Effector memory CD8-positive, alpha-beta T cell (primary cell): ENCODE data around the gene SHC1.

Experiments
- ATAC-seq: fragments of 150-1000 bp; cut with Tn5 transposase; replicated peaks from 2 replicates; pipeline ENCODE4 v1.10.0; 2021; ENCODE audit warnings: mild to moderate bottlenecking, moderate library complexity
- DNase-seq, 3 experiments: peaks; one replicate each; pipeline ENCODE4 v3.0.0; 2021
- H3K27ac Mint-ChIP-seq, 2 donors: one replicate each; pipeline ENCODE4 v1.8.0; 2022; ENCODE audit warnings: mild to moderate bottlenecking in 2 of 2, mixed read lengths in 2 of 2, moderate library complexity in 2 of 2
- H3K27me3 Mint-ChIP-seq, 2 donors: one replicate each; pipeline ENCODE4 v1.8.0; 2022; ENCODE audit warnings: mixed read lengths in 2 of 2
- H3K36me3 Mint-ChIP-seq: one replicate; pipeline ENCODE4 v1.8.0; 2022; ENCODE audit warnings: mild to moderate bottlenecking, moderate library complexity, mixed read lengths; ENCODE audit not compliant: insufficient read depth
- H3K4me1 Mint-ChIP-seq, 2 donors: one replicate each; pipeline ENCODE4 v1.8.0; 2022; ENCODE audit warnings: low read depth in 2 of 2, mixed read lengths in 2 of 2
- H3K4me3 Mint-ChIP-seq, 2 donors: one replicate each; pipeline ENCODE4 v1.8.0; 2022; ENCODE audit warnings: mild to moderate bottlenecking in 2 of 2, mixed read lengths in 2 of 2, moderate library complexity in 2 of 2
- H3K9me3 Mint-ChIP-seq, 2 donors: one replicate each; pipeline ENCODE4 v1.8.0; 2022; ENCODE audit warnings: mixed read lengths in 2 of 2

Gene SHC1

GRCh38 chr1:155003766-155004351 lies 33.3 kb upstream of the SHC1 start:
- H3K4me1 Mint-ChIP-seq: peaks cover 35 to 50% of the 10 kb centered on the region in 2 donors
- no peak for ATAC-seq
- H3K4me3 Mint-ChIP-seq: peak overlapping the region; percentile 96 to 97
- no peaks in the 10 kb centered on the region for H3K9me3 Mint-ChIP-seq
- no peak for DNase-seq
- H3K27ac Mint-ChIP-seq: peak overlapping the region; percentile 88 to 93
- no peaks in the 10 kb centered on the region for H3K27me3 Mint-ChIP-seq
- peaks cover 14% of the 10 kb centered on the region for H3K36me3 Mint-ChIP-seq

- Mint-ChIP-seq H3K27me3 (no peaks in the 10 kb centered on the region), H3K36me3 (peaks cover 18% of the 10 kb centered on the region)
Observed at GRCh38 chr1:155003227-155003765, 32.7 kb upstream of the SHC1 start.

GRCh38 chr1:155002464-155003226 lies 32.1 kb upstream of the SHC1 start, which contains the start of gene ZBTB7B:
ZBTB7B (plus strand) TSS chr1:155002802; CDS start chr1:155014661, 11,859 bp downstream.
- H3K4me1 Mint-ChIP-seq: peaks cover 36 to 52% of the 10 kb centered on the region in 2 donors
- no peaks in the 10 kb centered on the region for H3K9me3 Mint-ChIP-seq
- DNase-seq: no peak
- H3K27ac Mint-ChIP-seq: peak within 1 kb of the TSS; percentile 88 to 93
- peaks cover 21% of the 10 kb centered on the region for H3K36me3 Mint-ChIP-seq
- peak; percentile 6 for ATAC-seq
- no peaks in the 10 kb centered on the region for H3K27me3 Mint-ChIP-seq
- peak within 1 kb of the TSS; percentile 96 to 97 for H3K4me3 Mint-ChIP-seq

More at GRCh38 chr1:155003227-155003765, 32.7 kb upstream of the SHC1 start:
- Mint-ChIP-seq H3K27ac (peak overlapping the region; percentile 88 to 93), H3K4me1 (peaks cover 36 to 49% of the 10 kb centered on the region in 2 donors), H3K4me3 (peak overlapping the region; percentile 96 to 97), H3K9me3 (no peaks in the 10 kb centered on the region)
- DNase-seq (no peak), ATAC-seq (no peak)

- Mint-ChIP-seq H3K27me3 (no peaks in the 10 kb centered on the region), H3K36me3 (peaks cover 21% of the 10 kb centered on the region), H3K4me1 (peaks cover 39 to 52% of the 10 kb centered on the region in 2 donors), H3K9me3 (no peaks in the 10 kb centered on the region), H3K4me3 (peak overlapping the region; percentile 96 to 97), H3K27ac (peak overlapping the region; percentile 86 to 88)
- DNase-seq (peak; percentile 95 to 98 (median 96)), ATAC-seq (peak; percentile 77)
Observed at GRCh38 chr1:155001675-155002463, 31.3 kb upstream of the SHC1 start.

GRCh38 chr1:155001425-155001674 lies 30.8 kb upstream of the SHC1 start:
- Mint-ChIP-seq H3K36me3 (peaks cover 21% of the 10 kb centered on the region), H3K4me3 (peak overlapping the region; percentile 96 to 97), H3K4me1 (peaks cover 34 to 46% of the 10 kb centered on the region in 2 donors), H3K9me3 (no peaks in the 10 kb centered on the region), H3K27me3 (no peaks in the 10 kb centered on the region), H3K27ac (peak overlapping the region; percentile 86 to 88)
- ATAC-seq: no peak
- no peak for DNase-seq

GRCh38 chr1:155000726-155001424 lies 30.3 kb upstream of the SHC1 start:
- no peaks in the 10 kb centered on the region for H3K27me3 Mint-ChIP-seq
- H3K4me1 Mint-ChIP-seq: peaks cover 29 to 42% of the 10 kb centered on the region in 2 donors
- peaks cover 21% of the 10 kb centered on the region for H3K36me3 Mint-ChIP-seq

GRCh38 chr1:155000411-155000725 lies 29.8 kb upstream of the SHC1 start:
- DNase-seq (peak in 1 of 3 experiments; percentile 32), ATAC-seq (no peak)
- no peaks in the 10 kb centered on the region for H3K9me3 Mint-ChIP-seq
- H3K27me3 Mint-ChIP-seq: no peaks in the 10 kb centered on the region
- H3K27ac Mint-ChIP-seq: peak overlapping the region; percentile 74 to 88
- peaks cover 29 to 37% of the 10 kb centered on the region in 2 donors for H3K4me1 Mint-ChIP-seq
- peaks cover 21% of the 10 kb centered on the region for H3K36me3 Mint-ChIP-seq
- peak overlapping the region; percentile 96 to 97 for H3K4me3 Mint-ChIP-seq

More at GRCh38 chr1:155000726-155001424, 30.3 kb upstream of the SHC1 start:
- DNase-seq (peak; percentile 61 to 67 (median 63)), ATAC-seq (peak; percentile 32)
- H3K27ac Mint-ChIP-seq: peak overlapping the region; percentile 86 to 88
- H3K9me3 Mint-ChIP-seq: no peaks in the 10 kb centered on the region
- H3K4me3 Mint-ChIP-seq: peak overlapping the region; percentile 96 to 97

GRCh38 chr1:154999571-155000410 lies 29.2 kb upstream of the SHC1 start:
- Mint-ChIP-seq H3K27me3 (no peaks in the 10 kb centered on the region), H3K9me3 (no peaks in the 10 kb centered on the region), H3K36me3 (peaks cover 21% of the 10 kb centered on the region), H3K4me3 (peak overlapping the region; percentile 96 to 97), H3K4me1 (peaks cover 29 to 34% of the 10 kb centered on the region in 2 donors), H3K27ac (peak overlapping the region; percentile 74 to 88)
- ATAC-seq (no peak), DNase-seq (peak in 1 of 3 experiments; percentile 25)

- Mint-ChIP-seq H3K9me3 (no peaks in the 10 kb centered on the region), H3K36me3 (peaks cover 21% of the 10 kb centered on the region), H3K27me3 (no peaks in the 10 kb centered on the region), H3K4me1 (peaks cover 23 to 26% of the 10 kb centered on the region in 2 donors), H3K4me3 (peak overlapping the region; percentile 96 to 97), H3K27ac (peak overlapping the region; percentile 75 to 88)
- peak; percentile 3 for ATAC-seq
- DNase-seq: peak; percentile 50 to 55 (median 50)
Observed at GRCh38 chr1:154998818-154999570, 28.4 kb upstream of the SHC1 start.

GRCh38 chr1:154998201-154998780 lies 27.7 kb upstream of the SHC1 start:
- Mint-ChIP-seq H3K4me3 (peak overlapping the region; percentile 31 to 97), H3K4me1 (peaks cover 17 to 21% of the 10 kb centered on the region in 2 donors), H3K9me3 (no peaks in the 10 kb centered on the region), H3K27me3 (no peaks in the 10 kb centered on the region), H3K36me3 (peaks cover 21% of the 10 kb centered on the region), H3K27ac (no peak overlapping the region)
- DNase-seq (no peak), ATAC-seq (no peak)

- ATAC-seq (no peak), DNase-seq (no peak)
- Mint-ChIP-seq H3K27ac (peak overlapping the region in 1 of 2 donors; percentile 45), H3K4me1 (peaks cover 17 to 21% of the 10 kb centered on the region in 2 donors), H3K27me3 (no peaks in the 10 kb centered on the region), H3K9me3 (no peaks in the 10 kb centered on the region), H3K4me3 (no peak overlapping the region), H3K36me3 (peaks cover 19% of the 10 kb centered on the region)
Observed at GRCh38 chr1:154996966-154997701, 26.6 kb upstream of the SHC1 start.
